DND-41 (cell line): ENCODE data around the gene RHEBL1.

ENCODE experiments used
- ATAC-seq: fragments of 200-7000 bp; cut with Tn5 transposase; 3 replicates; pipeline ENCODE4 v1.9.1; 2021; ENCODE audit warnings: low read depth; ENCODE audit not compliant: insufficient read depth
- DNase-seq: peaks from one replicate; pipeline ENCODE4 v3.0.0-alpha.2; 2020
- H2AFZ ChIP-seq: 2 replicates; pipeline ENCODE4 v1.6.0; 2012; ENCODE audit warnings: low read depth, low read length
- H3K27ac ChIP-seq: 2 replicates; pipeline ENCODE4 v1.5.1; 2012; ENCODE audit warnings: low read length, inconsistent platforms
- H3K27me3 ChIP-seq: fragments of 200-600 bp; sonication (generic); 2 replicates; pipeline ENCODE4 v1.6.0; 2012; ENCODE audit warnings: low read length, mild to moderate bottlenecking, inconsistent platforms; ENCODE audit not compliant: insufficient read depth, poor library complexity
- H3K36me3 ChIP-seq: 2 replicates; pipeline ENCODE4 v1.5.1; 2012; ENCODE audit warnings: low read length, inconsistent platforms; ENCODE audit not compliant: insufficient read depth
- H3K4me1 ChIP-seq: 2 replicates; pipeline ENCODE4 v1.5.1; 2012; ENCODE audit warnings: mild to moderate bottlenecking, low read length; ENCODE audit not compliant: insufficient read depth
- H3K4me2 ChIP-seq: 2 replicates; pipeline ENCODE4 v1.6.0; 2012; ENCODE audit warnings: mild to moderate bottlenecking, moderate library complexity, low read length, inconsistent platforms; ENCODE audit not compliant: insufficient read depth
- H3K4me3 ChIP-seq, 2 experiments: fragments of 200-600 bp in 1 of 2; shearing (Covaris generic) in 1 of 2; 2 replicates each; pipeline ENCODE4 v1.5.1; 2012 to 2016; ENCODE audit warnings: inconsistent platforms in 2 of 2, low read length in 2 of 2, mild to moderate bottlenecking in 2 of 2, low read depth in 1 of 2, moderate library complexity in 1 of 2
- H3K79me2 ChIP-seq: 2 replicates; pipeline ENCODE4 v1.6.0; 2012; ENCODE audit warnings: low read length, inconsistent platforms; ENCODE audit not compliant: insufficient read depth
- H3K9ac ChIP-seq: 2 replicates; pipeline ENCODE4 v1.6.0; 2012; ENCODE audit warnings: low read depth, mild to moderate bottlenecking, inconsistent platforms, low read length, moderate library complexity
- H3K9me3 ChIP-seq: 2 replicates; pipeline ENCODE4 v1.5.1; 2012; ENCODE audit warnings: low read length, moderate library complexity, mild to moderate bottlenecking, inconsistent platforms; ENCODE audit not compliant: insufficient read depth, severe bottlenecking
- H4K20me1 ChIP-seq: 2 replicates; pipeline ENCODE4 v1.6.0; 2012; ENCODE audit warnings: low read length; ENCODE audit not compliant: insufficient read depth
- EZH2 ChIP-seq: IDR thresholded peaks from 3 replicates; pipeline ENCODE4 v1.6.1; 2012; ENCODE audit warnings: borderline replicate concordance, low read depth, mild to moderate bottlenecking, moderate library complexity, low read length, inconsistent platforms; ENCODE audit not compliant: severe bottlenecking
- TF ChIP-seq, protein P1 (sequence below): IDR thresholded peaks from 2 replicates; pipeline ENCODE4 v1.5.1; 2012; ENCODE audit warnings: borderline replicate concordance, low read length, moderate library complexity, mild to moderate bottlenecking; ENCODE audit not compliant: poor library complexity, severe bottlenecking; ENCODE audit errors: extremely low read depth

Gene RHEBL1

DNA sequence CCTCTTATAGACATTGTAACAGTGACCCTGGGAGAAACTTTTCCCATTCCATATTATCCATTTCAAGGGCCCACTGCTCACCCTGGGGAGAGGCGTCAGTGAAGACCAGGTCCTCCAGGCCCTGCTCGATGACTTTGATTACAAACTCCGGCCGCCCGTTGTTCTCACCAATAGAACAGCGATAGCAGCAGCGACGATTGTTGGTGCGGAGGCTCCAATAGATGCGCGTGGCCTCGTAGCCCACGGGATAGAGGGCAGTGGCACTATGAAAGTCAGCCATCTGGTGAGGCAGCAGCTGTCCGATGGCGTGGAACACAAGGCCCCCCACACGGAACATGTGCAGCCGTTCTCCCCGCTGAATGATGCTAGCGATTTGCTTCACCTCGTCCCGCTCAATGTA lies 43.7 kb downstream of the RHEBL1 start:
- H3K27ac ChIP-seq: no peak overlapping the region
- no peak overlapping the region for H3K4me3 ChIP-seq
- no peaks in the 10 kb centered on the region for H3K4me1 ChIP-seq
- ATAC-seq: no peak
- H4K20me1 ChIP-seq: peaks cover 34% of the 10 kb centered on the region; the same call in 1 of the 2 replicates
- H3K79me2 ChIP-seq: 0 out of 2 replicates have a peak, but pooled peaks cover 4% of the 10 kb centered on the region
- H3K36me3 ChIP-seq: peaks cover 98% of the 10 kb centered on the region
- H3K9ac ChIP-seq: no peak overlapping the region
- H2AFZ ChIP-seq: no peak overlapping the region
- DNase-seq: no peak
- no peaks in the 10 kb centered on the region for H3K27me3 ChIP-seq
- no peaks in the 10 kb centered on the region for H3K9me3 ChIP-seq
- TF ChIP-seq, protein P1, sequence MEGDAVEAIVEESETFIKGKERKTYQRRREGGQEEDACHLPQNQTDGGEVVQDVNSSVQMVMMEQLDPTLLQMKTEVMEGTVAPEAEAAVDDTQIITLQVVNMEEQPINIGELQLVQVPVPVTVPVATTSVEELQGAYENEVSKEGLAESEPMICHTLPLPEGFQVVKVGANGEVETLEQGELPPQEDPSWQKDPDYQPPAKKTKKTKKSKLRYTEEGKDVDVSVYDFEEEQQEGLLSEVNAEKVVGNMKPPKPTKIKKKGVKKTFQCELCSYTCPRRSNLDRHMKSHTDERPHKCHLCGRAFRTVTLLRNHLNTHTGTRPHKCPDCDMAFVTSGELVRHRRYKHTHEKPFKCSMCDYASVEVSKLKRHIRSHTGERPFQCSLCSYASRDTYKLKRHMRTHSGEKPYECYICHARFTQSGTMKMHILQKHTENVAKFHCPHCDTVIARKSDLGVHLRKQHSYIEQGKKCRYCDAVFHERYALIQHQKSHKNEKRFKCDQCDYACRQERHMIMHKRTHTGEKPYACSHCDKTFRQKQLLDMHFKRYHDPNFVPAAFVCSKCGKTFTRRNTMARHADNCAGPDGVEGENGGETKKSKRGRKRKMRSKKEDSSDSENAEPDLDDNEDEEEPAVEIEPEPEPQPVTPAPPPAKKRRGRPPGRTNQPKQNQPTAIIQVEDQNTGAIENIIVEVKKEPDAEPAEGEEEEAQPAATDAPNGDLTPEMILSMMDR: no peak
- TF ChIP-seq EZH2: no peak
- H3K4me2 ChIP-seq: no peak overlapping the region

DNA sequence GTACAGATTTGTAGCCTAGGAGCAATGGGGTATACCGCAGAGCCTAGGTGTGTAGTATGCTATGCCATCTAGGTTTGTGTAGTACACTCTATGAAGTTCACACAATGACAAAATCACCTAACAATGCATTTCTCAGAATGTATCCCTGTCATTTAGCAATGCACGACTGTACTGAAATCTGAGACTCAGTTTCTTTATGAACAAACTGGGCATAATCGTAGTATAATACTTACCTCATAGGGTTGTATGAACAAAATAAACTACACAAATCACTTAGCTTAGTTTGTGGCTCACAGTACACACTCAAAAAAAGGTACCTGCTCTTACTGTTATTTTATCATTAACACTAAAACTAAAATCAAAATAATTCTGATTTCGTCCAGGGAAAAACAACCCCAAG lies 44.3 kb downstream of the RHEBL1 start:
- no peak overlapping the region for H3K4me3 ChIP-seq
- no peak for ATAC-seq
- no peak overlapping the region for H3K9ac ChIP-seq
- 0 out of 2 replicates have a peak, but pooled peaks cover 4% of the 10 kb centered on the region for H3K79me2 ChIP-seq
- H3K9me3 ChIP-seq: no peaks in the 10 kb centered on the region
- H3K4me2 ChIP-seq: no peak overlapping the region
- H3K36me3 ChIP-seq: peaks cover 97% of the 10 kb centered on the region
- no peak overlapping the region for H3K27ac ChIP-seq
- DNase-seq: no peak
- TF ChIP-seq EZH2: no peak
- TF ChIP-seq, protein P1: no peak
- no peaks in the 10 kb centered on the region for H3K27me3 ChIP-seq
- H2AFZ ChIP-seq: no peak overlapping the region
- peaks cover 3% of the 10 kb centered on the region; the same call in 1 of the 2 replicates for H3K4me1 ChIP-seq
- peaks cover 27% of the 10 kb centered on the region; the same call in 1 of the 2 replicates for H4K20me1 ChIP-seq

DNA sequence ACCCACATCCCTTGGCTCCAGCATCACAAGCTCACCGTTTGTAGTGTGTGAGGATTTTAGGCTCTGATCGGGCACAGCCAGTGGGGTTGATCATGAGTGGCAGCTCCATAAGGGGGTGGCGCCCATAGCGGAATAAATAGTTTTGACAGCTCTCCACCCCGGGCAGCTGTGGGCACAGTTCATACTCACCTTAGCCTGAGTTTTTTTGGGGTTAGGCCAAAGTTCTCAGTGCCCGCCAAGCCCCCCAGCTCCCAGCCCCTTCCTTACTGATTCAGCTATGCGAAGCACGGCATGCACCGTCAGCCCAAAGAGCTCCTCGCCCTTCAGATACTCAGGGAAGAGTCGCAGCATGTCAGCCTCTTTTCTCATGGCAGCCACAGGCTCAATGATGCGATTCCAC lies 45.2 kb downstream of the RHEBL1 start:
- 0 out of 2 replicates have a peak, but pooled peaks cover 4% of the 10 kb centered on the region for H3K79me2 ChIP-seq
- no peak overlapping the region for H3K4me2 ChIP-seq
- H3K4me3 ChIP-seq: no peak overlapping the region
- peaks cover 26% of the 10 kb centered on the region; the same call in 1 of the 2 replicates for H4K20me1 ChIP-seq
- H3K36me3 ChIP-seq: peaks cover 88% of the 10 kb centered on the region
- TF ChIP-seq EZH2: no peak
- TF ChIP-seq, protein P1: no peak
- ATAC-seq: no peak
- H3K9ac ChIP-seq: no peak overlapping the region
- no peak overlapping the region for H3K27ac ChIP-seq
- no peaks in the 10 kb centered on the region for H3K27me3 ChIP-seq
- no peaks in the 10 kb centered on the region for H3K9me3 ChIP-seq
- DNase-seq: no peak
- H3K4me1 ChIP-seq: peaks cover 8% of the 10 kb centered on the region
- no peak overlapping the region for H2AFZ ChIP-seq

DNA sequence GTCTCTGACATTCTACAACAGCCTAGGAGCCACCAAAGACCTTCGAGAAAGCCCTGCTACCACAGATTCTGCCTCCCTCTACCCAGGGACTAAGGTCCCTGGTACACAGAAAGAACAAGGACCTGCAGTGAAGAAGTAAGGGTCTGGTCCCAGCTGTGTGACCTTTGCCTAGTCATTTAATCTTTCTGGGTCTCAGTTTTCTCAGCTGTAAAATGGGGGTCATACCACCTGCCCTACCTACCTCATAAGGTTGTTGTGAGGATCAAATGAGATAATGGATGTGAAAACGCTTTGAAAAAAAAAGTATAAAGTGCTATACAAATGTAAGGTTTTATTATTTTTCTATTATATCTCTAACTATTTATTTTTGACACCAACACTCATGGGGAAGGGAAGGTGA lies 46.0 kb downstream of the RHEBL1 start:
- no peak overlapping the region for H2AFZ ChIP-seq
- no peaks in the 10 kb centered on the region for H3K27me3 ChIP-seq
- H3K27ac ChIP-seq: no peak overlapping the region
- no peak overlapping the region for H3K4me2 ChIP-seq
- TF ChIP-seq EZH2: no peak
- TF ChIP-seq, protein P1: no peak
- no peak overlapping the region for H3K9ac ChIP-seq
- no peaks in the 10 kb centered on the region for H3K9me3 ChIP-seq
- DNase-seq: no peak
- peaks cover 81% of the 10 kb centered on the region for H3K36me3 ChIP-seq
- peaks cover 11% of the 10 kb centered on the region for H3K4me1 ChIP-seq
- H3K4me3 ChIP-seq: no peak overlapping the region
- no peak for ATAC-seq
- 0 out of 2 replicates have a peak, but pooled peaks cover 4% of the 10 kb centered on the region for H3K79me2 ChIP-seq
- H4K20me1 ChIP-seq: peaks cover 19% of the 10 kb centered on the region; the same call in 1 of the 2 replicates
